ENCODE measurements around the gene UQCR10. TPM values are rescaled to one million over a fixed set of nuclear protein-coding genes. Genes with fewer than 3 reads are reported as not detected.

Gene UQCR10
- total and polyA plus RNA-seq, 9 of the 15 experiments (the other 6 are each of a cell fraction or from before 2014, with no cell fraction given): 128 to 903 (median 163) TPM

- TF ChIP-seq ATF2 (CRISPR knock-in tag; IDR thresholded peaks at IDR 0.05) (no peak), ZNF586 (CRISPR knock-in tag; conservative IDR thresholded peaks at IDR 0.05) (no peak), MAFG (tag; conservative IDR thresholded peaks at IDR 0.05) (no peak), ZNF77 (CRISPR knock-in tag; IDR thresholded peaks at IDR 0.05) (no peak), SMARCA4 (IDR thresholded peaks at IDR 0.05) (no peak), ZNF324 (CRISPR knock-in tag; IDR thresholded peaks at IDR 0.05) (no peak)
- TF ChIP-seq, protein P1, sequence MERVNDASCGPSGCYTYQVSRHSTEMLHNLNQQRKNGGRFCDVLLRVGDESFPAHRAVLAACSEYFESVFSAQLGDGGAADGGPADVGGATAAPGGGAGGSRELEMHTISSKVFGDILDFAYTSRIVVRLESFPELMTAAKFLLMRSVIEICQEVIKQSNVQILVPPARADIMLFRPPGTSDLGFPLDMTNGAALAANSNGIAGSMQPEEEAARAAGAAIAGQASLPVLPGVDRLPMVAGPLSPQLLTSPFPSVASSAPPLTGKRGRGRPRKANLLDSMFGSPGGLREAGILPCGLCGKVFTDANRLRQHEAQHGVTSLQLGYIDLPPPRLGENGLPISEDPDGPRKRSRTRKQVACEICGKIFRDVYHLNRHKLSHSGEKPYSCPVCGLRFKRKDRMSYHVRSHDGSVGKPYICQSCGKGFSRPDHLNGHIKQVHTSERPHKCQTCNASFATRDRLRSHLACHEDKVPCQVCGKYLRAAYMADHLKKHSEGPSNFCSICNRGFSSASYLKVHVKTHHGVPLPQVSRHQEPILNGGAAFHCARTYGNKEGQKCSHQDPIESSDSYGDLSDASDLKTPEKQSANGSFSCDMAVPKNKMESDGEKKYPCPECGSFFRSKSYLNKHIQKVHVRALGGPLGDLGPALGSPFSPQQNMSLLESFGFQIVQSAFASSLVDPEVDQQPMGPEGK (CRISPR knock-in tag; IDR thresholded peaks at IDR 0.05; ENCODE audit: borderline replicate concordance): no peak
These were observed 2.7 kb downstream of the UQCR10 start (continued) for GRCh38 chr22:29769723-29770321.

GRCh38 chr22:29772170-29772641, 5.0 kb downstream of the UQCR10 start:
- H3K79me2 ChIP-seq (ENCODE audit: control insufficient read depth, insufficient read depth, low read length): peaks cover 22% of the 10 kb centered on the region
- no TSS peak for BruUV-seq (replicated peaks)
- H3K9me3 ChIP-seq (replicated peaks; ENCODE audit: control insufficient read depth, insufficient read depth, low read depth, low read length): no peaks in the 10 kb centered on the region
- no peaks in the 10 kb centered on the region; the same call in 1 of the 2 replicates for H4K20me1 ChIP-seq (replicated peaks; ENCODE audit: control insufficient read depth, insufficient read depth, low read length)
- CTCF ChIA-PET (ENCODE audit: low intra/inter-chr PET ratio): interaction anchor here (1.2 kb wide), 1 partner anchor 233 kb away, joined by 6 read pairs; no protein-coding TSS in a partner anchor
- H3K9ac ChIP-seq (ENCODE audit: insufficient read depth in 1 of 2, low read depth in 2 of 2, low read length in 2 of 2): no peak overlapping the region
- H3K27ac ChIP-seq (ENCODE audit: extremely low read depth, low read depth, low read length): no peak overlapping the region
- H3K4me1 ChIP-seq (replicated peaks in 1 of 2; ENCODE audit: control insufficient read depth in 2 of 2, insufficient read depth in 2 of 2, low read length in 2 of 2): peaks cover 2 to 3% of the 10 kb centered on the region in 2 experiments; a peak in 2 of 5 replicates
- no peak overlapping the region for H3K4me3 ChIP-seq
- in situ Hi-C loops (cut with MboI): no loop called here
- POLR2A ChIA-PET: no interaction called here
- H3K4me2 ChIP-seq (ENCODE audit: insufficient read depth, low read length): no peak overlapping the region
- DNase-seq (ENCODE audit: extremely low read depth in 1 of 4, low spot score in 3 of 4) (peak in 2 of 4 experiments; percentile 19 to 48), ATAC-seq (peak; percentile 83), FAIRE-seq (peak; percentile 84)
- 9% methylated on average over 2 of the region's 5 CpGs for WGBS (ENCODE audit: insufficient coverage, low coverage, missing lambda C conversion rate)
- H2AFZ ChIP-seq (ENCODE audit: low read depth, low read length): no peak overlapping the region
- intact Hi-C loops (cut with micrococcal nuclease): loop anchor here (1.0 kb wide), 1 partner anchor 233 kb away; no protein-coding TSS in a partner anchor
- peaks cover 29% of the 10 kb centered on the region for H3K36me3 ChIP-seq (ENCODE audit: control insufficient read depth, insufficient read depth, low read length)
- H3K9me1 ChIP-seq (ENCODE audit: control insufficient read depth, insufficient read depth, low read length): no peaks in the 10 kb centered on the region
- no peaks in the 10 kb centered on the region for H3K27me3 ChIP-seq (ENCODE audit: control insufficient read depth in 2 of 2, insufficient read depth in 2 of 2, low read length in 2 of 2)
- TF ChIP-seq FOXO4 (CRISPR knock-in tag; IDR thresholded peaks at IDR 0.05) (no peak), NFXL1 (CRISPR knock-in tag; IDR thresholded peaks at IDR 0.05) (no peak), FOXM1 (IDR thresholded peaks at IDR 0.05; ENCODE audit: low read depth) (no peak), FOXM1 (CRISPR knock-in tag; IDR thresholded peaks at IDR 0.05; ENCODE audit: low read depth) (no peak), THAP7 (CRISPR knock-in tag; IDR thresholded peaks at IDR 0.05) (no peak)
